Endothelial cell of umbilical vein (primary cell): ENCODE data around the gene ITFG1. TPM values are rescaled to one million over a fixed set of nuclear protein-coding genes. Genes with fewer than 3 reads are reported as not detected.

Experiments
- BruUV-seq: library from RNA; stranded (reverse); fragments of 400-500 nt; replicated peaks from 2 replicates; lab custom pipeline; 2021; lab: Mats Ljungman, UMichigan
- CTCF ChIA-PET: fragments of 300-600, 350-600 bp; sonication (Branson Sonifier 250); formaldehyde crosslinking; loops from one replicate; lab custom pipeline; 2021; ENCODE audit warnings: antibody characterized with exemption, inconsistent platforms; lab: Charles Lee
- POLR2A ChIA-PET: fragments of 300-600, 350-600 bp; sonication (Branson Sonifier 250); formaldehyde crosslinking; loops from one replicate; lab custom pipeline; 2021; ENCODE audit warnings: antibody characterized with exemption, inconsistent platforms; lab: Charles Lee
- DNase-seq: peaks from one replicate; pipeline ENCODE4 v3.0.0-alpha.2; 2011; ENCODE audit warnings: low read depth, low spot score
- FAIRE-seq: peaks from 2 replicates; lab custom pipeline; 2011; peaks lifted over from hg19 to GRCh38; lab: Jason Lieb, UNC
- H2AFZ ChIP-seq: 2 replicates; pipeline ENCODE4 v1.6.0; 2012; ENCODE audit warnings: low read depth, low read length, control low read depth, inconsistent platforms
- H3K27ac ChIP-seq: 2 replicates; pipeline ENCODE4 v1.5.1; 2011; ENCODE audit warnings: low read depth, mild to moderate bottlenecking, control low read depth, low read length, moderate library complexity; ENCODE audit not compliant: insufficient read depth
- H3K27me3 ChIP-seq, 2 experiments: 2 replicates each; pipeline versions ENCODE4 v1.6.0 to v1.6.1; 2011; ENCODE audit warnings: low read length in 2 of 2, mixed read lengths in 1 of 2; ENCODE audit not compliant: control insufficient read depth in 2 of 2, insufficient read depth in 2 of 2
- H3K36me3 ChIP-seq, 2 experiments: 2 replicates in 1 of 2; 3 replicates in 1 of 2; pipeline ENCODE4 v1.5.1; 2011; ENCODE audit warnings: low read length in 2 of 2, mild to moderate bottlenecking in 1 of 2, moderate library complexity in 1 of 2; ENCODE audit not compliant: control insufficient read depth in 2 of 2, insufficient read depth in 2 of 2; ENCODE audit errors: extremely low read depth in 1 of 2
- H3K4me1 ChIP-seq: 3 replicates; pipeline ENCODE4 v1.5.1; 2011; ENCODE audit warnings: mild to moderate bottlenecking, low read length; ENCODE audit not compliant: control insufficient read depth, insufficient read depth; ENCODE audit errors: extremely low read depth
- H3K4me2 ChIP-seq: 2 replicates; pipeline ENCODE4 v1.6.1; 2011; ENCODE audit warnings: low read length, control low read depth, mixed read lengths; ENCODE audit not compliant: insufficient read depth
- H3K4me3 ChIP-seq, 3 experiments: fragments of 200-600 bp in 1 of 3; sonication (generic), shearing (Covaris generic) in 1 of 3; replicated peaks in 1 of 3; 2 replicates each; pipeline ENCODE4 v1.5.1; 2011 to 2016; ENCODE audit warnings: control low read depth in 3 of 3, low read length in 3 of 3, mild to moderate bottlenecking in 2 of 3, inconsistent platforms in 1 of 3, low read depth in 1 of 3, moderate library complexity in 1 of 3; ENCODE audit not compliant: insufficient read depth in 1 of 3
- H3K79me2 ChIP-seq: 2 replicates; pipeline ENCODE4 v1.6.0; 2012; ENCODE audit warnings: low read length, inconsistent platforms; ENCODE audit not compliant: control insufficient read depth, insufficient read depth
- H3K9ac ChIP-seq: replicated peaks from 2 replicates; pipeline ENCODE3; 2011; ENCODE audit warnings: low read length, control low read depth; ENCODE audit not compliant: insufficient read depth; ENCODE audit errors: extremely low read depth
- H3K9me1 ChIP-seq: replicated peaks from 3 replicates; pipeline ENCODE4 v1.6.0; 2011; ENCODE audit warnings: mild to moderate bottlenecking, low read length; ENCODE audit not compliant: control insufficient read depth, insufficient read depth; ENCODE audit errors: extremely low read depth
- H3K9me3 ChIP-seq: replicated peaks from 2 replicates; pipeline ENCODE4 v1.5.1; 2012; ENCODE audit warnings: low read length, inconsistent platforms; ENCODE audit not compliant: control insufficient read depth, insufficient read depth
- H4K20me1 ChIP-seq: replicated peaks from 2 replicates; pipeline ENCODE3; 2011; ENCODE audit warnings: mild to moderate bottlenecking, low read length; ENCODE audit not compliant: control insufficient read depth, insufficient read depth; ENCODE audit errors: extremely low read depth
- EZH2 ChIP-seq: IDR thresholded peaks from 2 replicates; pipeline ENCODE4 v1.6.1; 2012; ENCODE audit warnings: borderline replicate concordance, low read depth, mild to moderate bottlenecking, moderate library complexity, low read length, inconsistent platforms; ENCODE audit not compliant: severe bottlenecking
- FOS ChIP-seq: IDR thresholded peaks from 2 replicates; pipeline ENCODE4 v1.6.1; 2011; ENCODE audit warnings: mild to moderate bottlenecking, low read length, moderate library complexity, borderline replicate concordance; ENCODE audit not compliant: insufficient read depth
- GATA2 ChIP-seq: IDR thresholded peaks from 2 replicates; pipeline ENCODE4 v1.7.0; 2011; ENCODE audit warnings: low read depth, mild to moderate bottlenecking, moderate library complexity, mixed read lengths, low read length; ENCODE audit not compliant: insufficient read length, insufficient read depth
- JUN ChIP-seq: IDR thresholded peaks from 2 replicates; pipeline ENCODE4 v1.6.1; 2011; ENCODE audit warnings: borderline replicate concordance, low read depth; ENCODE audit not compliant: insufficient read length, insufficient read depth
- MYC ChIP-seq: IDR thresholded peaks from one replicate; pipeline ENCODE4 v1.6.1; 2011; ENCODE audit warnings: mild to moderate bottlenecking, low read depth, low read length
- POLR2A ChIP-seq: IDR thresholded peaks from 2 replicates; pipeline ENCODE4 v1.6.1; 2012; ENCODE audit warnings: low read depth, mild to moderate bottlenecking, control low read depth, low read length
- POLR2AphosphoS5 ChIP-seq: IDR thresholded peaks from 2 replicates; pipeline ENCODE4 v1.6.1; 2012; ENCODE audit warnings: low read depth, mild to moderate bottlenecking, control low read depth, low read length, moderate library complexity; ENCODE audit not compliant: insufficient read depth
- dilution Hi-C: fragments of 300-500 bp; cut with MboI; formaldehyde crosslinking; loops from one replicate; pipeline ENCODE4 v1.15.0; 2019; ENCODE audit warnings: low sequenced_read_pairs; ENCODE audit not compliant: extremely low pct_ligation_motif_present
- intact Hi-C: fragments of 100-400 bp; cut with micrococcal nuclease; formaldehyde crosslinking; loops from one replicate; pipeline ENCODE4 v1.10.0; 2022
- polyA plus RNA-seq, 4 experiments: library from polyadenylated mRNA; depleted of rRNA in 3 of 4; stranded (reverse) in 3 of 4; unstranded in 1 of 4; fragments of >200 nt; gene quantifications; 2 replicates each; pipeline versions ENCODE4 v1.2.1 to v1.2.3, GENCODE V29; 2011 to 2012; ENCODE audit warnings: missing spikeins in 1 of 4
- total RNA-seq: library from RNA; stranded (reverse); gene quantifications from 2 replicates; pipeline ENCODE4 v1.2.3, GENCODE V29; 2021
- TF ChIP-seq, protein P1 (sequence below), 2 donors: IDR thresholded peaks; 1 replicate in 1 of 2; 2 replicates in 1 of 2; pipeline ENCODE4 v1.5.1; 2011; ENCODE audit warnings: low read length in 2 of 2, mild to moderate bottlenecking in 2 of 2, moderate library complexity in 2 of 2, control low read depth in 1 of 2, inconsistent platforms in 1 of 2, low read depth in 1 of 2; ENCODE audit not compliant: insufficient read depth in 1 of 2; ENCODE audit errors: extremely low read depth in 1 of 2
- TF ChIP-seq, protein P2 (sequence below): IDR thresholded peaks from 2 replicates; pipeline ENCODE4 v1.6.1; 2011; ENCODE audit not compliant: insufficient read depth, insufficient read length

Gene ITFG1
- total and polyA plus RNA-seq, 2 donors (not counting 3 experiments of a cell fraction or from before 2014, with no cell fraction given) = 32.1 to 44.2 TPM

DNA sequence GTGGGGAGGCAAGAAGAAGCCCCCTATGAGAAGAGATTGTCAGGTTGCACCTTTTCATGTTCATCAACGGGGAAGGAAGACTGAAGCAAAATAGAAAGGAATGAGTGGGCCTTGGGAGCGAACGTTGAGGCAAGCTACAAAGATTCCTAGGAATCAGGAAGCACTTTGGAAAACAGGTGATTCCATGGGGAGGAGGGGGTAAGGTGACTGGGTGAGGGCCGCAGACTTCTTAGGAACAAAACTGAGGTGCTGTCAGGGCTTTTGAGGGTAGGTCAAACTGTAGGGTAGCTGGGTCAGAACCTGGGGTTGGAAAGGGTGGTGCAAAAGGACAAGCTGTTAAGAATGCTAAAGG lies 528 bp downstream of the ITFG1 start:
- Histone ChIP-seq H3K4me1 (peaks cover 31% of the 10 kb centered on the region), H3K4me2 (peak overlapping the region; percentile 76), H3K9me1 (no peaks in the 10 kb centered on the region), H4K20me1 (no peaks in the 10 kb centered on the region), H3K9me3 (no peaks in the 10 kb centered on the region), H3K9ac (peak overlapping the region; percentile 97), H3K79me2 (peaks cover 20% of the 10 kb centered on the region), H2AFZ (peak overlapping the region; percentile 92), H3K4me3 (peak overlapping the region; percentile 67 to 99 (median 77)), H3K27me3 (no peaks in the 10 kb centered on the region), H3K27ac (peak overlapping the region; percentile 99), H3K36me3 (no peaks in the 10 kb centered on the region)
- no peak for TF ChIP-seq FOS
- TF ChIP-seq MYC = no peak
- TF ChIP-seq JUN = no peak
- TF ChIP-seq, protein P1, sequence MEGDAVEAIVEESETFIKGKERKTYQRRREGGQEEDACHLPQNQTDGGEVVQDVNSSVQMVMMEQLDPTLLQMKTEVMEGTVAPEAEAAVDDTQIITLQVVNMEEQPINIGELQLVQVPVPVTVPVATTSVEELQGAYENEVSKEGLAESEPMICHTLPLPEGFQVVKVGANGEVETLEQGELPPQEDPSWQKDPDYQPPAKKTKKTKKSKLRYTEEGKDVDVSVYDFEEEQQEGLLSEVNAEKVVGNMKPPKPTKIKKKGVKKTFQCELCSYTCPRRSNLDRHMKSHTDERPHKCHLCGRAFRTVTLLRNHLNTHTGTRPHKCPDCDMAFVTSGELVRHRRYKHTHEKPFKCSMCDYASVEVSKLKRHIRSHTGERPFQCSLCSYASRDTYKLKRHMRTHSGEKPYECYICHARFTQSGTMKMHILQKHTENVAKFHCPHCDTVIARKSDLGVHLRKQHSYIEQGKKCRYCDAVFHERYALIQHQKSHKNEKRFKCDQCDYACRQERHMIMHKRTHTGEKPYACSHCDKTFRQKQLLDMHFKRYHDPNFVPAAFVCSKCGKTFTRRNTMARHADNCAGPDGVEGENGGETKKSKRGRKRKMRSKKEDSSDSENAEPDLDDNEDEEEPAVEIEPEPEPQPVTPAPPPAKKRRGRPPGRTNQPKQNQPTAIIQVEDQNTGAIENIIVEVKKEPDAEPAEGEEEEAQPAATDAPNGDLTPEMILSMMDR (IDR thresholded peaks at IDR 0.05; ENCODE audit: extremely low read depth in 1 of 2, insufficient read depth in 1 of 2, low read depth in 1 of 2, low read length in 2 of 2) = no peak
- TF ChIP-seq, protein P2, sequence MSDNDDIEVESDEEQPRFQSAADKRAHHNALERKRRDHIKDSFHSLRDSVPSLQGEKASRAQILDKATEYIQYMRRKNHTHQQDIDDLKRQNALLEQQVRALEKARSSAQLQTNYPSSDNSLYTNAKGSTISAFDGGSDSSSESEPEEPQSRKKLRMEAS = no peak
- no peak for TF ChIP-seq GATA2
- no peak for TF ChIP-seq POLR2A
- TF ChIP-seq EZH2 = no peak
- no peak for TF ChIP-seq POLR2AphosphoS5
- CTCF ChIA-PET = interaction anchor here (1.0 to 2.3 kb wide), 8 partner anchors 9 to 704 kb away, joined by 3 to 10 read pairs (median 7); partner anchors contain the start of gene NETO2
- dilution Hi-C loops (no loop called here), intact Hi-C loops (loop anchor here (2.0 to 10.0 kb wide), 4 partner anchors 182 to 697 kb away; partner anchors contain the start of gene ABCC12)
- BruUV-seq = TSS peak; percentile 49
- DNase-seq (no peak), FAIRE-seq (no peak)
- POLR2A ChIA-PET = no interaction called here
